AG04449 (cell line): Measurements from ENCODE around the gene PAK1IP1.

Source experiments
- CTCF ChIA-PET: fragments of 350-600 bp; formaldehyde crosslinking; extraction: SDS; loops from one replicate; lab custom pipeline; 2021; ENCODE audit warnings: antibody characterized with exemption; lab: Yijun Ruan, JAX
- POLR2A ChIA-PET: fragments of 400-600, 350-600 bp; formaldehyde crosslinking; extraction: SDS; loops from one replicate; lab custom pipeline; 2020; ENCODE audit warnings: antibody characterized with exemption, inconsistent platforms; lab: Yijun Ruan, JAX
- DNase-seq: peaks from one replicate; pipeline ENCODE4 v3.0.0-alpha.2; 2010; ENCODE audit warnings: low read depth, low spot score
- H3K4me3 ChIP-seq: 2 replicates; pipeline ENCODE4 v1.5.1; 2011; ENCODE audit warnings: low read depth, mild to moderate bottlenecking, control low read depth, low read length
- CTCF ChIP-seq: IDR thresholded peaks from one replicate; pipeline ENCODE4 v1.5.1; 2011; ENCODE audit warnings: mild to moderate bottlenecking, moderate library complexity, low read length, control low read depth, inconsistent platforms; ENCODE audit not compliant: insufficient read depth; ENCODE audit errors: missing control alignments

The PAK1IP1 gene

GRCh38 chr6:10692965-10693538, 1.7 kb upstream of the PAK1IP1 start:
- TF ChIP-seq CTCF = no peak
- CTCF ChIA-PET = interaction anchor here (1.0 kb wide), 1 partner anchor 262 kb away, joined by 3 read pairs; no protein-coding TSS in a partner anchor
- POLR2A ChIA-PET = no interaction called here

DNA sequence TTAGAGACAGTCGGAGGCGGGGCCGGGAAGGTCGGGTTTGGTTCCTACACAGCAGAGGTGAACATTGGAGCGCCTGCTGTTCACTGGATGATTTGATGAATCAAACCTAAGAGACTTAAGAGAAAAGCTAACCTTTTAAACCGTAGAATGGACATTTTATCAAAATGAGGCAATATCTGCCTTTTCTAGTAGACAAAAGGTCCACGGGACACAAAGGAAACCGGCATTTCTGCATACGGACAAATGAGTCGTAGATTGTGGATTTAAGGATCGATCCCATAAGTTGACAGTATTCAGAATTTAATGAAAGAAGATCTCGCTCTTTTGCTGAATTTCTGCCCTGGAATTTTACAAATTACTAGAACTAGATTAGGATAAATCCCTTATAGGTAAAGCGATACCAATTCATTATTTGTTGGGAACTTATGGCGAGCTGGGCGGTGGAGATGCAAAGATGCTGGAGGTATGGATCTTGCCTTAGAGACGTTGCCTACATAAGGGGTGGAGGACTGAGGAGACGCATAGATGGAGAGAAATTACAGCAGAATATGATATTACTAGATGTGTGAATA, 400 bp downstream of the PAK1IP1 start:
- CTCF ChIA-PET = interaction anchor here (1.0 to 1.1 kb wide), 2 partner anchors 29 to 256 kb away, joined by 3 to 4 read pairs; no protein-coding TSS in a partner anchor
- no peak for TF ChIP-seq CTCF
- DNase-seq = no peak
- POLR2A ChIA-PET = interaction anchor here (0.6 to 1.8 kb wide), 6 partner anchors 26 to 355 kb away, joined by 3 to 20 read pairs (median 4); partner anchors contain the start of gene TMEM14C
- H3K4me3 ChIP-seq = peak overlapping the region; percentile 99

More at GRCh38 chr6:10692965-10693538, 1.7 kb upstream of the PAK1IP1 start:
- peak overlapping the region; percentile 99 for H3K4me3 ChIP-seq
- DNase-seq = no peak

GRCh38 chr6:10696655-10697054, 1.9 kb downstream of the PAK1IP1 start:
- DNase-seq = no peak
- CTCF ChIA-PET = no interaction called here
- TF ChIP-seq CTCF = no peak
- POLR2A ChIA-PET = no interaction called here
- no peak overlapping the region for H3K4me3 ChIP-seq

DNA sequence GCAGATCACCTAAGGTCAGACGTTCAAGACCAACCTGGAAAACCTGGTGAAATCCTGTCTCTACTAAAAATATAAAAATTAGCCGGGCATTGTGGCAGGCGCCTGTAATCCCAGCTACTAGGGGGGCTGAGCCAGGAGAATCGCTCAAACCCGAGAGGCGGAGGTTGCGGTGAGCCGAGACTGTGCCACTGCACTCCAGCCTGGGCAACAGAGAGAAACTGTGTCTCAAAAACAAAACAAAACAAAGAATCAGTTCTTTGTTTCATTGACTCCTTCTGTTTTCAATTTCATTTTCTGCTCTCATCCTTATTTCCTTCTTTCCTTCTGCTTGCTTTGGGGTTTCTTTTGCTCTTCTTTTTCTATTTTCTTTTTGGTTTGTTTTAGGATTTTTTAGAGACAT, 19.2 kb downstream of the PAK1IP1 start:
- ChIA-PET CTCF (no interaction called here), POLR2A (no interaction called here)
- H3K4me3 ChIP-seq = no peak overlapping the region
- DNase-seq = no peak
- TF ChIP-seq CTCF = no peak

DNA sequence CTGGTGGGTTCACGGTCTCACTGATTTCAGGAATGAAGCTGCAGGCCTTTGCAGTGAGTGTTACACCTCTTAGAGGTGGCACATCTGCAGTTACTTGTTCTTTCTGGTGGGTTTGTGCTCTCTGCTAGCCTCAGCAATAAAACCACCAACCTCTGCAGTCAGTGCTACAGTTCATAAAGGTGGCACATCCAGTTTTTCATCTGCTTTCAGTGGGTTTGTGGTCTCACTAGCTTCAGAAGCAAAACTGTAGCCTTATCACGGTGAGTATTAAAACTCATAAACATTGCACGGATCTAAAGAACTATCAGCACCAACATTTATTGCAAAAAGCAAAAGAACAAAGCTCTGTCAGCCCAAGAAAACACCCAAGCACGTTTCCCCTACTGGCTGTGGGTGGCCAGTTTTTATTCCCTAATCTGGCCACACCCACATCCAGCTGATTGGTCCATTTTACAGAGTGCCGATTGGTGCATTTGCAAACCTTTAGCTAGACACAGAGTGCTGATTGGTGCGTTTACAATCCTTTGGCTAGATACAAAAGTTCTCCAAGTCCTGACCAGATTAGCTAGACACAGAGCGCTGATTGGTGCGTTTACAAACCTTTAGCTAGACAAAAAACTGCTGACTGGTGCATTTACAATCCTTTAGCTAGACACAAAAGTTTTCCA, 24.7 kb downstream of the PAK1IP1 start:
- no peak for DNase-seq
- H3K4me3 ChIP-seq = no peak overlapping the region; the same call in 1 of the 2 replicates
- ChIA-PET CTCF (interaction anchor here (1.2 to 1.3 kb wide), 3 partner anchors 83 to 241 kb away, joined by 3 to 5 read pairs (median 3); no protein-coding TSS in a partner anchor), POLR2A (interaction anchor here (1.2 kb wide), 1 partner anchor 8 kb away, joined by 3 read pairs; no protein-coding TSS in a partner anchor)
- no peak for TF ChIP-seq CTCF

GRCh38 chr6:10719964-10720264, 25.1 kb downstream of the PAK1IP1 start:
- TF ChIP-seq CTCF = no peak
- peak overlapping the region; percentile 61 for H3K4me3 ChIP-seq
- ChIA-PET POLR2A (no interaction called here), CTCF (interaction anchor here (1.2 kb wide), 2 partner anchors 82 to 210 kb away, joined by 3 to 5 read pairs; no protein-coding TSS in a partner anchor)
- DNase-seq = no peak
